Keratinocyte (primary cell): ENCODE results near the gene KIZ.

Source experiments
- CTCF ChIP-seq, 3 experiments: IDR thresholded peaks in 1 of 3; conservative IDR thresholded peaks in 1 of 3; optimal IDR thresholded peaks in 1 of 3; 2 replicates in 2 of 3; 3 replicates in 1 of 3; pipeline versions ENCODE3 to v1.5.1; 2011; ENCODE audit warnings: low read length in 3 of 3, mild to moderate bottlenecking in 3 of 3, moderate library complexity in 2 of 3, control low read depth in 1 of 3, inconsistent platforms in 1 of 3; ENCODE audit not compliant: insufficient read depth in 2 of 3; ENCODE audit errors: extremely low read depth in 1 of 3
- EZH2 ChIP-seq: IDR thresholded peaks from one replicate; pipeline ENCODE4 v1.6.1; 2012; ENCODE audit warnings: inconsistent platforms, mild to moderate bottlenecking, low read length, moderate library complexity

GRCh38 chr20:21101453-21101931 lies 24.4 kb upstream of the KIZ start:
- TF ChIP-seq CTCF (optimal IDR thresholded peaks at IDR 0.05 in 1 of 3, IDR thresholded peaks at IDR 0.05 in 1 of 3, conservative IDR thresholded peaks at IDR 0.05 in 1 of 3; ENCODE audit: extremely low read depth in 1 of 3, insufficient read depth in 2 of 3, low read length in 3 of 3) (no peak), EZH2 (peak; percentile 3)
